K562 (cell line): ENCODE results near the gene CNKSR2. TPM values are rescaled to one million over a fixed set of nuclear protein-coding genes. Genes with fewer than 3 reads are reported as not detected.

Experiments
- ATAC-seq: fragments of 200-7000 bp; cut with Tn5 transposase; 3 replicates; pipeline ENCODE4 v1.9.1; 2020; ENCODE audit warnings: moderate library complexity
- BruUV-seq: library from RNA; stranded (reverse); fragments of 400-500 nt; replicated peaks from 2 replicates; lab custom pipeline; 2021; lab: Mats Ljungman, UMichigan
- CTCF ChIA-PET: fragments of 300-600 bp; formaldehyde crosslinking; extraction: SDS; loops from one replicate; lab custom pipeline; 2021; ENCODE audit warnings: low intra/inter-chr PET ratio; lab: Yijun Ruan, JAX
- POLR2A ChIA-PET: fragments of 300-600, 350-650 bp; sonication (Branson Sonifier 250); formaldehyde crosslinking; extraction: SDS; loops from one replicate; lab custom pipeline; 2021; ENCODE audit warnings: antibody characterized with exemption, inconsistent platforms; lab: Yijun Ruan, JAX
- DNase-seq, 4 experiments: peaks; one replicate each; pipeline versions ENCODE4 v3.0.0 to v3.0.0-alpha.2; 2011 to 2018; ENCODE audit warnings: low spot score in 3 of 4, mixed read lengths in 3 of 4; ENCODE audit errors: extremely low read depth in 1 of 4
- FAIRE-seq: peaks from 2 replicates; lab custom pipeline; 2011; peaks lifted over from hg19 to GRCh38; lab: Jason Lieb, UNC
- H2AFZ ChIP-seq: 2 replicates; pipeline ENCODE4 v1.6.0; 2011; ENCODE audit warnings: low read depth, low read length, control low read depth, inconsistent platforms
- H3K27ac ChIP-seq: fragments of 200-600 bp; 3 replicates; pipeline ENCODE4 v1.8.0; 2011; ENCODE audit warnings: low read depth, mild to moderate bottlenecking, control low read depth, inconsistent platforms, low read length, moderate library complexity, mixed read lengths; ENCODE audit errors: extremely low read depth
- H3K27me3 ChIP-seq, 2 experiments: fragments of 300-600 bp in 1 of 2; 2 replicates in 1 of 2; 3 replicates in 1 of 2; pipeline versions ENCODE4 v1.6.0 to v1.8.0; 2011; ENCODE audit warnings: inconsistent platforms in 2 of 2, low read length in 2 of 2, mild to moderate bottlenecking in 1 of 2, mixed read lengths in 1 of 2, moderate library complexity in 1 of 2; ENCODE audit not compliant: control insufficient read depth in 2 of 2, insufficient read depth in 2 of 2
- H3K36me3 ChIP-seq: fragments of 300-600 bp; 3 replicates; pipeline ENCODE4 v1.8.0; 2011; ENCODE audit warnings: mild to moderate bottlenecking, low read length, inconsistent platforms; ENCODE audit not compliant: control insufficient read depth, insufficient read depth
- H3K4me1 ChIP-seq, 2 experiments: fragments of 200-600 bp in 1 of 2; replicated peaks in 1 of 2; 2 replicates in 1 of 2; 3 replicates in 1 of 2; pipeline versions ENCODE4 v1.5.1 to v1.8.0; 2011; ENCODE audit warnings: inconsistent platforms in 2 of 2, low read length in 2 of 2, mild to moderate bottlenecking in 1 of 2, mixed read lengths in 1 of 2, moderate library complexity in 1 of 2; ENCODE audit not compliant: control insufficient read depth in 2 of 2, insufficient read depth in 2 of 2
- H3K4me2 ChIP-seq: 2 replicates; pipeline ENCODE4 v1.6.1; 2011; ENCODE audit warnings: low read length, control low read depth, inconsistent platforms, mixed read lengths; ENCODE audit not compliant: insufficient read depth
- H3K4me3 ChIP-seq: fragments of 200-600 bp; sonication (generic), shearing (Covaris generic); 2 replicates; pipeline ENCODE4 v1.5.1; 2016; ENCODE audit warnings: control low read depth, inconsistent platforms
- H3K79me2 ChIP-seq: fragments of 200-600 bp; 3 replicates; pipeline ENCODE4 v1.8.0; 2011; ENCODE audit warnings: low read length, inconsistent platforms; ENCODE audit not compliant: control insufficient read depth, insufficient read depth
- H3K9ac ChIP-seq, 2 experiments: 2 replicates each; pipeline versions ENCODE4 v1.6.0 to v1.6.1; 2011; ENCODE audit warnings: low read depth in 2 of 2, low read length in 2 of 2, control low read depth in 1 of 2, inconsistent platforms in 1 of 2, mild to moderate bottlenecking in 1 of 2, mixed read lengths in 1 of 2; ENCODE audit not compliant: insufficient read depth in 1 of 2
- H3K9me1 ChIP-seq: one replicate; pipeline ENCODE4 v1.6.0; 2011; ENCODE audit warnings: inconsistent platforms, mild to moderate bottlenecking, low read length, moderate library complexity; ENCODE audit not compliant: control insufficient read depth, insufficient read depth
- H3K9me3 ChIP-seq: replicated peaks from 2 replicates; pipeline ENCODE4 v1.5.1; 2011; ENCODE audit warnings: low read depth, low read length, inconsistent platforms; ENCODE audit not compliant: control insufficient read depth, insufficient read depth
- H4K20me1 ChIP-seq: replicated peaks from 2 replicates; pipeline ENCODE4 v1.6.1; 2011; ENCODE audit warnings: low read length, inconsistent platforms, mixed read lengths; ENCODE audit not compliant: control insufficient read depth, insufficient read depth
- KLF1 ChIP-seq: fragments of 450-650 bp; IDR thresholded peaks from 2 replicates; pipeline ENCODE4 v1.6.1; 2016; ENCODE audit warnings: missing genetic modification characterization, missing compliant biosample characterization
- KLF16 ChIP-seq: IDR thresholded peaks from 2 replicates; pipeline ENCODE4 v1.6.1; 2016; ENCODE audit warnings: antibody characterized with exemption
- KLF6 ChIP-seq: fragments of 250-450 bp; sonication (Bioruptor Pico); IDR thresholded peaks from 2 replicates; pipeline ENCODE4 v1.4.0; 2020; ENCODE audit warnings: mild to moderate bottlenecking, moderate library complexity, borderline replicate concordance
- NR4A1 ChIP-seq, 2 experiments: fragments of 250-450 bp in 1 of 2; fragments of 450-650 bp in 1 of 2; sonication (Bioruptor Pico) in 1 of 2; IDR thresholded peaks; 2 replicates each; pipeline versions ENCODE4 v1.4.0 to v1.6.1; 2016 to 2020; ENCODE audit warnings: mild to moderate bottlenecking in 2 of 2, missing compliant biosample characterization in 1 of 2, missing genetic modification characterization in 1 of 2, moderate library complexity in 1 of 2
- RFX5 ChIP-seq: IDR thresholded peaks from 2 replicates; pipeline ENCODE4 v1.6.1; 2011; ENCODE audit warnings: low read depth, mild to moderate bottlenecking, improper control_type of control experiment, low read length
- SUPT5H ChIP-seq: fragments of 450-650 bp; IDR thresholded peaks from 2 replicates; pipeline ENCODE4 v1.6.1; 2016
- TCF15 ChIP-seq: fragments of 250-450 bp; sonication (Bioruptor Pico); IDR thresholded peaks from 2 replicates; pipeline ENCODE4 v1.8.0; 2022; ENCODE audit warnings: moderate library complexity, mild to moderate bottlenecking, inconsistent platforms
- TCFL5 ChIP-seq: fragments of 250-450 bp; sonication (Bioruptor Pico); conservative IDR thresholded peaks from 2 replicates; pipeline ENCODE4 v1.6.1; 2021; ENCODE audit warnings: mild to moderate bottlenecking, moderate library complexity, matching md5 sums
- ZNF696 ChIP-seq: fragments of 250-450 bp; sonication (Bioruptor Pico); conservative IDR thresholded peaks from 2 replicates; pipeline ENCODE4 v1.4.0; 2020; ENCODE audit warnings: mild to moderate bottlenecking, moderate library complexity
- WGBS: fragments of 100-300 bp; shearing (Covaris generic); methylation state at CpG from one replicate; pipeline ENCODE4 v1.1.6; 2016; ENCODE audit warnings: low coverage, mixed read lengths; ENCODE audit not compliant: insufficient coverage; ENCODE audit errors: missing lambda C conversion rate; 5-methylcytosine and 5-hydroxymethylcytosine counted together
- in situ Hi-C: fragments of 300-500 bp; cut with MboI; formaldehyde crosslinking; loops from 4 replicates; pipeline ENCODE4 v1.15.0; 2018; ENCODE audit warnings: inconsistent platforms, mixed read lengths
- intact Hi-C: fragments of 100-400 bp; cut with micrococcal nuclease; formaldehyde crosslinking; loops from 2 replicates; pipeline ENCODE4 v1.14.2; 2022
- polyA plus RNA-seq, 8 experiments: library from polyadenylated mRNA; depleted of rRNA in 4 of 8; stranded (reverse) in 5 of 8; unstranded in 3 of 8; fragments of >200 nt; fragmentation: Nextera tagmentation in 2 of 8; fragmentation: Illumina TruSeq in 1 of 8; extraction: Ambion mirVana in 2 of 8; extraction: Trizol in 1 of 8; gene quantifications; 2 replicates each; pipeline versions ENCODE4 v1.2.1 to v1.2.3, GENCODE V29; 2011 to 2014; ENCODE audit warnings: inconsistent platforms in 1 of 8, missing spikeins in 1 of 8
- total RNA-seq, 7 experiments: library from RNA; depleted of rRNA in 6 of 7; stranded (reverse); fragments of >200 nt in 6 of 7; fragmentation: Illumina TruSeq in 2 of 7; extraction: Trizol in 2 of 7; gene quantifications; 2 replicates each; pipeline versions ENCODE4 v1.2.1 to v1.2.3, GENCODE V29; 2011 to 2021; ENCODE audit warnings: low replicate concordance in 1 of 7

Gene CNKSR2
- total and polyA plus RNA-seq, 9 of the 15 experiments (the other 6 are each of a cell fraction or from before 2014, with no cell fraction given), result not detected

- Histone ChIP-seq H2AFZ (no peak overlapping the region), H3K27ac (no peak overlapping the region), H3K36me3 (no peaks in the 10 kb centered on the region), H4K20me1 (no peaks in the 10 kb centered on the region), H3K27me3 (no peaks in the 10 kb centered on the region), H3K9ac (no peak overlapping the region), H3K4me1 (no peaks in the 10 kb centered on the region), H3K9me3 (no peaks in the 10 kb centered on the region), H3K79me2 (no peaks in the 10 kb centered on the region), H3K4me3 (no peak overlapping the region), H3K9me1 (no peaks in the 10 kb centered on the region), H3K4me2 (no peak overlapping the region)
- whole genome bisulfite sequencing, result 0% methylated on average over 4 of the region's 4 CpGs
- CTCF ChIA-PET, result no interaction called here
- DNase-seq, result no peak
- no peak for ATAC-seq
- no peak for FAIRE-seq
- intact Hi-C loops, result no loop called here
- TF ChIP-seq KLF16, result no peak
- TF ChIP-seq TCF15 (CRISPR knock-in tag), result no peak
- no peak for TF ChIP-seq KLF1
- TF ChIP-seq ZNF696 (CRISPR knock-in tag), result no peak
- TF ChIP-seq TCFL5 (CRISPR knock-in tag), result no peak
- TF ChIP-seq NR4A1 (CRISPR knock-in tag; IDR thresholded peaks at IDR 0.05), result no peak
- no peak for TF ChIP-seq NR4A1 (tag; IDR thresholded peaks at IDR 0.05)
- no peak for TF ChIP-seq KLF6 (CRISPR knock-in tag)
- no peak for TF ChIP-seq SUPT5H
- no peak for TF ChIP-seq RFX5
- in situ Hi-C loops, result no loop called here
- POLR2A ChIA-PET, result no interaction called here
- BruUV-seq, result no TSS peak
Observed at GRCh38 chrX:21674430-21675186, 300.4 kb downstream of the CNKSR2 start.
